Fibroblast of lung (primary cell): Measurements from ENCODE around the gene TMEM179.

Experiments
- CTCF ChIP-seq, 2 donors: IDR thresholded peaks in 1 of 2; conservative IDR thresholded peaks in 1 of 2; 1 replicate in 1 of 2; 2 replicates in 1 of 2; pipeline ENCODE4 v1.5.1; 2011 to 2012; ENCODE audit warnings: low read length in 2 of 2, control low read depth in 1 of 2, inconsistent platforms in 1 of 2, low read depth in 1 of 2, mild to moderate bottlenecking in 1 of 2
- EZH2 ChIP-seq: IDR thresholded peaks from 2 replicates; pipeline ENCODE4 v1.5.1; 2012; ENCODE audit warnings: low read length, control low read depth, mild to moderate bottlenecking; ENCODE audit errors: missing control alignments

- no peak for TF ChIP-seq CTCF (conservative IDR thresholded peaks at IDR 0.05 in 1 of 2, IDR thresholded peaks at IDR 0.05 in 1 of 2; ENCODE audit: low read depth in 1 of 2, low read length in 2 of 2)
- no peak for TF ChIP-seq EZH2
Observed at GRCh38 chr14:104638927-104639450, 34.4 kb upstream of the TMEM179 start.
